OCI-LY1 (cell line): Measurements from ENCODE around the gene OLIG1.

Source experiments
- H2AFZ ChIP-seq: fragments of 200-600 bp; sonication (generic), shearing (Covaris generic); 2 replicates; pipeline ENCODE4 v1.6.0; 2014; ENCODE audit warnings: antibody characterized with exemption, mild to moderate bottlenecking, low read length
- H3F3A ChIP-seq: fragments of 200-600 bp; sonication (generic), shearing (Covaris generic); 2 replicates; pipeline ENCODE4 v1.6.0; 2014; ENCODE audit warnings: mild to moderate bottlenecking, antibody characterized with exemption, low read length, moderate library complexity; ENCODE audit not compliant: insufficient read depth
- H3K27ac ChIP-seq: fragments of 200-600 bp; sonication (generic); 2 replicates; pipeline ENCODE4 v1.5.1; 2014; ENCODE audit warnings: low read length, mixed run types, mild to moderate bottlenecking, low read depth; ENCODE audit not compliant: poor library complexity, severe bottlenecking
- H3K27me3 ChIP-seq: fragments of 200-600 bp; sonication (generic); 2 replicates; pipeline ENCODE4 v1.6.0; 2014; ENCODE audit warnings: antibody characterized with exemption, mild to moderate bottlenecking, low read length, moderate library complexity; ENCODE audit not compliant: insufficient read depth
- H3K36me3 ChIP-seq: fragments of 200-600 bp; sonication (generic); 2 replicates; pipeline ENCODE4 v1.6.1; 2014; ENCODE audit warnings: mild to moderate bottlenecking, antibody characterized with exemption, low read length, moderate library complexity, mixed read lengths; ENCODE audit not compliant: insufficient read depth
- H3K4me1 ChIP-seq: fragments of 200-600 bp; sonication (generic); 2 replicates; pipeline ENCODE4 v1.5.1; 2014; ENCODE audit warnings: mild to moderate bottlenecking, low read length, moderate library complexity; ENCODE audit not compliant: insufficient read depth, severe bottlenecking
- H3K4me2 ChIP-seq: fragments of 200-600 bp; sonication (generic), shearing (Covaris generic); 2 replicates; pipeline ENCODE4 v1.6.1; 2014; ENCODE audit warnings: low read length
- H3K4me3 ChIP-seq: fragments of 200-600 bp; sonication (generic); 2 replicates; pipeline ENCODE4 v1.5.1; 2014; ENCODE audit warnings: low read length, low read depth, mild to moderate bottlenecking, mixed read lengths; ENCODE audit not compliant: poor library complexity, severe bottlenecking
- H3K79me2 ChIP-seq: fragments of 200-600 bp; shearing (Covaris generic); 2 replicates; pipeline ENCODE4 v1.6.1; 2016; ENCODE audit warnings: mixed run types, low read length, mixed read lengths; ENCODE audit not compliant: insufficient read depth
- H3K9ac ChIP-seq: fragments of 200-600 bp; sonication (generic), shearing (Covaris generic); 2 replicates; pipeline ENCODE4 v1.6.1; 2014; ENCODE audit warnings: mild to moderate bottlenecking, low read length, mixed read lengths
- H3K9me2 ChIP-seq: fragments of 200-600 bp; sonication (generic), shearing (Covaris generic); 2 replicates; pipeline ENCODE4 v1.6.1; 2014; ENCODE audit warnings: low read depth, mild to moderate bottlenecking, low read length, mixed read lengths
- H3K9me3 ChIP-seq: fragments of 200-600 bp; shearing (Covaris generic); 2 replicates; pipeline ENCODE4 v1.6.1; 2014; ENCODE audit warnings: low read length, mixed read lengths
- H4K20me1 ChIP-seq: fragments of 200-600 bp; sonication (generic), shearing (Covaris generic); 2 replicates; pipeline ENCODE4 v1.6.0; 2016; ENCODE audit warnings: mild to moderate bottlenecking, low read length; ENCODE audit not compliant: insufficient read depth
- EZH2 ChIP-seq: fragments of 200-600 bp; sonication (generic), shearing (Covaris generic); IDR thresholded peaks from 2 replicates; pipeline ENCODE4 v1.8.0; 2017; ENCODE audit warnings: borderline replicate concordance, mixed run types, mild to moderate bottlenecking, antibody characterized with exemption, low read length, moderate library complexity, mixed read lengths
- TF ChIP-seq, protein P1 (sequence below): fragments of 200-600 bp; sonication (generic), shearing (Covaris generic); IDR thresholded peaks from 2 replicates; pipeline ENCODE4 v1.5.1; 2017; ENCODE audit warnings: mild to moderate bottlenecking, antibody characterized with exemption, low read length, moderate library complexity, mixed read lengths

The OLIG1 gene

DNA sequence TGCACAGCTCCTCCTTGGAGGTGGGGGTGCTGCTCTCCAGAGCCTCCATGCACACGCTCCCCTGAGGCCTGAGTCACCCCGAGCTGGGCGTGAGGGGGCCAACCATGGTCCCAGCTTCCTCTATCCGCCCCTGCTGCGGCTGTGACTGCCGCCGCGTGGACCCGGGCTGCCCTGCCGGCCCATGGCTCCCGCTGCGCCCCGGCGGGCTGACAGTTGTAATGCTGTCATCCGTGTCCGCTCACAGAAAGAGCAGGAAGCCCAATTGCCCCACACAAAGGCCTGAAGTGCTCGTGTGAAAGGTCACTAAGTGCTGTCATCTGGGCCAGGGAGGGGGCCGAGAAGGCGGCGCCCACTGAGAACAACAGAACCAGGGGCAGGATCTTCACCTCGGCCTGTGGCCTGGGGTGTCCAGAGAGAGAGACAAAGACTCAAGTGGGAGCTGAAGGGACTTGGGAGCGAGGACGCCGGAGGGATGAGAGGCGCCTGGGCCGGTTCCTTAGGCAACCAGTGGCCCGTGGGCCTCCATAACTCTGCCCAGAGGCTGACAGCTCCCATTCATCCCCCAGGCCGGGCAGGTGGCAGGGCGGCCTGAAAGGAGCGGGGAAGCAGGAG, 31.5 kb downstream of the OLIG1 start:
- H2AFZ ChIP-seq, result no peak overlapping the region
- H3K36me3 ChIP-seq, result no peaks in the 10 kb centered on the region
- no peaks in the 10 kb centered on the region for H3K9me2 ChIP-seq
- H3K4me1 ChIP-seq, result no peaks in the 10 kb centered on the region
- no peaks in the 10 kb centered on the region for H3F3A ChIP-seq
- no peaks in the 10 kb centered on the region for H4K20me1 ChIP-seq
- no peak overlapping the region for H3K9ac ChIP-seq
- H3K79me2 ChIP-seq, result no peaks in the 10 kb centered on the region
- TF ChIP-seq EZH2, result no peak
- TF ChIP-seq, protein P1, sequence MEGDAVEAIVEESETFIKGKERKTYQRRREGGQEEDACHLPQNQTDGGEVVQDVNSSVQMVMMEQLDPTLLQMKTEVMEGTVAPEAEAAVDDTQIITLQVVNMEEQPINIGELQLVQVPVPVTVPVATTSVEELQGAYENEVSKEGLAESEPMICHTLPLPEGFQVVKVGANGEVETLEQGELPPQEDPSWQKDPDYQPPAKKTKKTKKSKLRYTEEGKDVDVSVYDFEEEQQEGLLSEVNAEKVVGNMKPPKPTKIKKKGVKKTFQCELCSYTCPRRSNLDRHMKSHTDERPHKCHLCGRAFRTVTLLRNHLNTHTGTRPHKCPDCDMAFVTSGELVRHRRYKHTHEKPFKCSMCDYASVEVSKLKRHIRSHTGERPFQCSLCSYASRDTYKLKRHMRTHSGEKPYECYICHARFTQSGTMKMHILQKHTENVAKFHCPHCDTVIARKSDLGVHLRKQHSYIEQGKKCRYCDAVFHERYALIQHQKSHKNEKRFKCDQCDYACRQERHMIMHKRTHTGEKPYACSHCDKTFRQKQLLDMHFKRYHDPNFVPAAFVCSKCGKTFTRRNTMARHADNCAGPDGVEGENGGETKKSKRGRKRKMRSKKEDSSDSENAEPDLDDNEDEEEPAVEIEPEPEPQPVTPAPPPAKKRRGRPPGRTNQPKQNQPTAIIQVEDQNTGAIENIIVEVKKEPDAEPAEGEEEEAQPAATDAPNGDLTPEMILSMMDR, result no peak
- no peaks in the 10 kb centered on the region for H3K9me3 ChIP-seq
- H3K27me3 ChIP-seq, result no peaks in the 10 kb centered on the region; the same call in 1 of the 2 replicates
- no peak overlapping the region for H3K4me2 ChIP-seq
- no peak overlapping the region for H3K27ac ChIP-seq
- H3K4me3 ChIP-seq, result no peak overlapping the region

DNA sequence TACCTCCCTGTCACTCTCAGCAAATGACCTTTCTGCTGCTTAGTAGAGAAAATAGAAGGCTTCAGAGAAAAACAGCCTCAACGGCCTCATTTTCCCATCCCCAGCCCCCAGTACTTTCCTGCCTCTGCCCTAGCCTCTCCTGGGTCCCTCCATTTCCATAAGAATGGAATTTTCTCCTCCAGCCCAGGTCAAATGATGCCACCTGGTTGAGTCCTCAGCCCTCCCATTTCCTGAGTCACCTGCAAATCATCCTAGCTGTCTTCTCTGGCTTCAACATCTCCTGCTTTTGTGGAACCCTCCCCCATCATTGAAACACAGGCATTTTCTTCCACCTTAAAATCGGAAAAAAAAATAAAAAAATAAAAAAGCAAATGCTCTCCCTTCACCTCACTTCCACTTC, 35.1 kb downstream of the OLIG1 start:
- Histone ChIP-seq H3K79me2 (no peaks in the 10 kb centered on the region), H3K9me3 (no peaks in the 10 kb centered on the region), H3K36me3 (no peaks in the 10 kb centered on the region), H3K4me1 (no peaks in the 10 kb centered on the region), H3K9ac (no peak overlapping the region), H3F3A (no peaks in the 10 kb centered on the region), H3K4me2 (no peak overlapping the region), H3K27ac (no peak overlapping the region), H4K20me1 (no peaks in the 10 kb centered on the region), H3K27me3 (peaks cover 5% of the 10 kb centered on the region; the same call in 1 of the 2 replicates), H2AFZ (no peak overlapping the region), H3K9me2 (no peaks in the 10 kb centered on the region), H3K4me3 (no peak overlapping the region)
- no peak for TF ChIP-seq EZH2
- TF ChIP-seq, protein P1, result no peak

DNA sequence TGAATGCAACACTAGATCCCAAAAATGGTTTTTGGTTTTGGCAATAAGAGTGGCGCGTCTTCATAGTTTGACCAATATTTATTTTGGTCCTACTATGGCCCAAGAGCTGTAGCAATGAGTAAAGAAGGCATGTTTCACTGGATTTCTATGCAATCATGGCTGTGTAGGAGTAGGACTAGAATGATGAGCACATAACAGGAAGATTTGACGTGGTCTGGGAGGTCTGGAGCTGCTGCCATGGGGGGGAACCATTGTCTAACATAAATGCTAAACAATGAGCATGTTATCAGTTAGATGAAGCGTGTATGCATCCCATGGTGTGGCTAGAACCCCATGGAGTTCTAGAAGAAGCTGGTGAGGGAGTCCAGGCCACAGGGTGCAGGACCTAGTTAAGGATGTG, 38.3 kb downstream of the OLIG1 start:
- H3K9me3 ChIP-seq, result no peaks in the 10 kb centered on the region
- no peaks in the 10 kb centered on the region for H3K4me1 ChIP-seq
- no peaks in the 10 kb centered on the region for H3F3A ChIP-seq
- H3K79me2 ChIP-seq, result no peaks in the 10 kb centered on the region
- H3K36me3 ChIP-seq, result no peaks in the 10 kb centered on the region
- no peak overlapping the region for H3K9ac ChIP-seq
- no peak overlapping the region for H3K4me3 ChIP-seq
- no peak overlapping the region for H3K27ac ChIP-seq
- no peak overlapping the region for H3K4me2 ChIP-seq
- H2AFZ ChIP-seq, result no peak overlapping the region
- no peak for TF ChIP-seq EZH2
- TF ChIP-seq, protein P1, result no peak
- peaks cover 5% of the 10 kb centered on the region; the same call in 1 of the 2 replicates for H3K27me3 ChIP-seq
- H3K9me2 ChIP-seq, result no peaks in the 10 kb centered on the region
- H4K20me1 ChIP-seq, result no peaks in the 10 kb centered on the region
